GM20431 (cell line): ENCODE results near the gene HOPX.
"Not testable (repeated sequence)": the region's sequence is repeated elsewhere in the genome, so short reads cannot be mapped to it uniquely, and the experiment has no call there.

Source experiments
- in situ Hi-C: fragments of 300-500 bp; cut with MseI, MboI; formaldehyde crosslinking; loops from one replicate; pipeline ENCODE4 v1.15.0; 2020; ENCODE audit warnings: low sequenced_read_pairs; ENCODE audit not compliant: unreplicated experiment

Gene HOPX

GRCh38 chr4:56630876-56631666, 50.0 kb downstream of the HOPX start:
- in situ Hi-C loops: no loop called here

GRCh38 chr4:56628592-56628991, 52.5 kb downstream of the HOPX start:
- in situ Hi-C loops: no loop called here

GRCh38 chr4:56627985-56628384, 53.1 kb downstream of the HOPX start:
- in situ Hi-C loops: no loop called here

GRCh38 chr4:56627375-56627774, 53.7 kb downstream of the HOPX start:
- in situ Hi-C loops: no loop called here

GRCh38 chr4:56626963-56627362, 54.1 kb downstream of the HOPX start:
- in situ Hi-C loops: no loop called here

- in situ Hi-C loops: no loop called here
These were observed 54.7 kb downstream of the HOPX start for GRCh38 chr4:56626420-56626819.

- in situ Hi-C loops: no loop called here
These were observed 58.9 kb downstream of the HOPX start for GRCh38 chr4:56622176-56622575.

- in situ Hi-C loops: no loop called here
These were observed 61.3 kb downstream of the HOPX start for GRCh38 chr4:56619816-56620215.

- in situ Hi-C loops: no loop called here
These were observed 61.9 kb downstream of the HOPX start for GRCh38 chr4:56619160-56619559.

- in situ Hi-C loops: no loop called here
These were observed 62.4 kb downstream of the HOPX start for GRCh38 chr4:56618734-56619133.

- in situ Hi-C loops: no loop called here
These were observed 67.8 kb downstream of the HOPX start for GRCh38 chr4:56613101-56613862.

- in situ Hi-C loops: no loop called here
These were observed 68.8 kb downstream of the HOPX start for GRCh38 chr4:56612282-56612681.

- in situ Hi-C loops: no loop called here
These were observed 69.6 kb downstream of the HOPX start for GRCh38 chr4:56611501-56611900.

GRCh38 chr4:56610170-56610569, 70.9 kb downstream of the HOPX start:
- in situ Hi-C loops: not testable (repeated sequence)

- in situ Hi-C loops: no loop called here
These were observed 73.2 kb downstream of the HOPX start for GRCh38 chr4:56607926-56608325.

GRCh38 chr4:56606385-56606784, 74.7 kb downstream of the HOPX start:
- in situ Hi-C loops: no loop called here

GRCh38 chr4:56605464-56605863, 75.6 kb downstream of the HOPX start:
- in situ Hi-C loops: not testable (repeated sequence)

GRCh38 chr4:56603297-56603696, 77.8 kb downstream of the HOPX start:
- in situ Hi-C loops: no loop called here
